Stimulated activated naive CD4-positive, alpha-beta T cell treated with Interleukin-2 at 50 U/mL for 16 hours (primary cell): ENCODE data around the gene ZNF146.
"Not testable (repeated sequence)": the region's sequence is repeated elsewhere in the genome, so short reads cannot be mapped to it uniquely, and the experiment has no call there.

Experiments
- DNase-seq: peaks from one replicate; lab custom pipeline; 2025; lab: John Stamatoyannopoulos, UW

Gene ZNF146

DNA sequence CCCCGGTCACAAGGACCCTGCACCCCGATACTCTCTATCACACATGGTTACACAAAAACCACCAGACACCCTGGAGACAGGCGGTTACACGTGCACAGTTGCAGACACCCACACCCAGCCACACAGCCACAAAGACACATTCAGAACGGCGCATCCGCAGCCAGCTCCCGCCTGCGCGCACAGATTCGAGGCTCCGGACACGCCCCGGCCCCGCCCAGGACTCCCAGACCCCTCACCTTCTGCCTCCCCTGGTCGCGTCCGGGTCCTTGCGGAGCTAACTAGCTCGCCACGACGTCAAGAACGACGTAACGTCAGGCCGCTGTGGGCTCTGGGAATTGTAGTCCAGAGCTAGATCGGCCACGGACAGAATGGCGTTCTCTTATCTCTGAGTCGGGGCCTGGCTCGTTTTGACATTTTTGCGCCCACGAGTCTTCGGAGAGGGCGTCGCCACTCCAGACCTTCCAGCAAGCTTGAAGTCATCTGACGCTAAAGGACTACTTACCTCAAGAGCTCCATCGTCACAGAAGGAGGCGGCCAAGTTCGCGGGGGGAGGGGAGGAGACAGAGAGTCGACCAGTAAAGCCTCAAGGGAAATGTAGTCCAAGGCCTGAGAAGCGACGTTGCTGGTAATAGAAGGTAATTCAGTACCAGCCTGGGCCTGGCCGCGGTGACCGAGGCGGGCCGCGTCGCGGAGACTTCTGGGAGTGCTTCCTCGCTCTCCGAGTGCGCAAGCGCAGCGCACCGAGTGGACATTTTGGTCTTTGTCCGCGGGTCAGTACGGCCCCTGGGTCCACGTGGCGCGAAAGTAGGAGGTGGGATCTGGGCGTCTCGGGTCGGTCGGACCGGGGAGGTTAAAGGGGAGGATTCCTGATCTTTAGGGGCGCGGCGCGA is at the start of gene ZNF146, which contains the start of gene ZNF565:
TSS of gene ZNF146 (plus strand) at position 721 of the 890 bp plus-strand sequence. CDS start 21,335 bp downstream, outside the sequence.
TSS of gene ZNF565 (minus strand) at position 280 of the 890 bp plus-strand sequence. CDS start 12,680 bp downstream, outside the sequence.
- DNase-seq, result peak; percentile 98

DNA sequence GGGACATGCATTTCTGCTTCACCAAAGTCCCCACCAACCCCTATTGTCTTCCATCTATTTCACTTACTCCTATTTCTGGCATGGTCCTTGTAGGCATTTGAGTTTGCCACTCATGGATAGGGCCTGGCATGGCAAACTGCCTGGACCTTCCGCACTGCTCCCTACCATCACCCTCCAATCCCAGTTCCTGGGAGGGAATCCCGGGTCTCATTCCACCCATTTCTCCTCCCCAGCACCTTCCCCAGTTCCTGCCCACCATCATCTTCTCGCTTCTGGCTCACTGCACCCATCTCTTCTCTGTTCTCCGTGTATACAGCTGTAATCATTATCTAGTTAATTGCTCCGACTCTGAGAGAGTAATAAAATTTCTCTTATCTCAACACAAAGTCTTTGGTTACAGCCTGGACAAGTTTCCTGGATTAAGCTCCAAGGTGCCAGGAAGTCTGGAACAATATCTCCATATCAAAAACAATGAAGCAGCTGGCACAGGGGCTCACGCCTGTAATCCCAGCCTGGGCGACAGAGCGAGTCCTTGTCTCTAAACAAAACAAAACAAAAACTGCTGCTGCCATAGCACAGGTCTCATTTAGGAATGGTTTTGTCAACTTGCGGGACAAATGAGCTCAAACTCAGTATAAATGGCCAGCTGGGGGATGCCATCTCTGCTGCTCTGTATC is 45.7 kb upstream of the ZNF146 start:
- DNase-seq, result no peak

DNA sequence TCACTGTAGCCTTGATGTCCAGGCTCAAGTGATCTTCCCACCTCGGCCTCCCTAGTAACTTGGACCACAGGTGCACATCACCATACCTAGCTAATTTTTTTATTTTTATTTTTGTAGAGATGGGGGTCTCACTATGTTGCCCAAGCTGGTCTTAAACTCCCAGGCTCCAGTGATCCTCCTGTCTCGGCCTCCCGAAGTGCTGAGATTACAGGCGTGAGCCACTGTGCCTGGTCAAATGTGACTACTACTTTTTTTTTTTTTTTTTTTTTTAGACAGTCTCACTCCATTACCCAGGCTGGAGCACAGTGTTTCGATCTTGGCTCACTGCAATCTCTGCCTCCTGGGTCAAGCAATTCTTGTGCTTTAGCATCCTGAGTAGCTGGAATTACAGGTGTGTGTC is 42.1 kb upstream of the ZNF146 start:
- no peak for DNase-seq

DNA sequence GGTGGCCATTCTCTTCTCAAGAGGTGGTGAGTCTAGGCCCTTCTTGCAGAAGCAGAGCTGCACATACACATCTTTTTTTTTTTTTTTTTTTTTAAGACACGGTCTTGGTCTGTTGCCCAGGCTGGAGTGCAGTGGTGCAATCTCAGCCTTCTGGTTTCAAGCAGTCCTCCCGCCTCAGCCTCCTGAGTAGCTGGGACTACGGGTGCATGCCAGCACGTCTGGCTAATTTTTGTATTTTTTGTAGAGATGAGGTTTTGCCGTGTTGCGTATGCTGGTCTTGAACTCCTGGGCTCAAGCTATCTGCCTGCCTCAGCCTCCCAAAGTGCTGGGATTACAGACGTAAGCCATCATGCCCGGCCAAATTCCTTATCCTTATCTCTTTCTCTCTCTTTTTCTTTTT is 41.1 kb upstream of the ZNF146 start:
- not testable (repeated sequence) for DNase-seq

DNA sequence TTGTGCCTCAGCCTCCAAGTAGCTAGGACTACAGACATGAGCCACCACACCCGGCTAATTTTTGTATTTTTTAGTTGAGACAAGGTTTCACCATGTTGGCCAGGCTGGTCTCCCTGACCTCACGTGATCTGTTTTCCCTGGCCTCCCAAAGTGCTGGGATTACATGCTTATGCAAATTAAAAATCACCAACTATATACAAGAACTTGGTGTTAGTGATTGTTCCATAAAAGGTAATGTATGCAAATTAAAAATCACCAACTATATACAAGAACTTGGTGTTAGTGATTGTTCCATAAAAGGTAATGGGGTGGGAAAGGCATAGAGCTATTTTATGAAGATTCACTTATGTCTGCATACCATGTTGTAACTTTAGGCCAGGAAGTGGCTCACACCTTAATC is 35.8 kb upstream of the ZNF146 start:
- DNase-seq, result not testable (repeated sequence)

DNA sequence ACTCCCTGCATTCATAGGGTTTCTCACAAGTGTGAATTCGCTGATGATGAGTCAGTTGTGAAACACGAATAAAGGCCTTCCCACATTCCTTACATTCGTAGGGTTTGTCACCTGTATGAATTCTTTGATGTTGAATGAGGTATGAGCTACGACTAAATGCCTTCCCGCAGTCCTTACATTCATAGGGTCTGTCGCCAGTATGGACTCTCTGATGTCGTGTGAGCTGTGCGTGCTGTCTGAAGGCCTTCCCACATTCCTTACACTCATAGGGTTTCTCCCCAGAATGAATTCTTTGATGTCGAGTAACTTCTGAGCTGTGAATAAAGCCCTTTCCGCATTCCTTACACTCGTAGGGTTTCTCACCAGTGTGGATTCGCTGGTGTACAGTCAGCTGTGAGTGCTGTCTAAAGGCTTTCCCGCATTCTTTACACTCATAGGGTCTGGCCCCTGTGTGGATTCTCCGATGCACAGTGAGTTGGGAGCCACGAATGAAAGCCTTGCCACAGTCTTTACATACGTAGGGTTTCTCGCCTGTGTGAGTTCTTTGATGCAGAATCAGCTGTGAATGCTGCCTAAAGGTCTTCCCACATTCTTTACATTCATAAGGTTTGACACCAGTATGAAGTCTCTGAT is 32.2 kb upstream of the ZNF146 start:
- no peak for DNase-seq

DNA sequence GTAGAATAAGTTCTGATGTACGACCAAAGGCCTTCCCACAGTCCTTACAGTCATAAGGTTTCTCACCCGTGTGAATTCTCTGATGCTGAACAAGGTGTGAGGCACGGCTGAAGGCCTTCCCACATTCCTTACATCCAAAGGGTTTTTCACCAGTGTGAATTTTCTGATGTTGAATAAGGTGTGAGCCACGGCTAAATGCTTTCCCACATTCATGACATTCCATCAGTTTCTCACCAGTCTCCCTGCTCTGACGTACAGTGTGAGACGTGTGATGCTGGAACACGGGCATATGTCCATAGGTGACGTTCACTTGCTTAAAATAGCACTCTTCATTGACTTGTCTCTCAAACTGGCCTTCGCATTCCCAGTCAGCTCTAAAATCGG is 31.7 kb upstream of the ZNF146 start:
- no peak for DNase-seq

DNA sequence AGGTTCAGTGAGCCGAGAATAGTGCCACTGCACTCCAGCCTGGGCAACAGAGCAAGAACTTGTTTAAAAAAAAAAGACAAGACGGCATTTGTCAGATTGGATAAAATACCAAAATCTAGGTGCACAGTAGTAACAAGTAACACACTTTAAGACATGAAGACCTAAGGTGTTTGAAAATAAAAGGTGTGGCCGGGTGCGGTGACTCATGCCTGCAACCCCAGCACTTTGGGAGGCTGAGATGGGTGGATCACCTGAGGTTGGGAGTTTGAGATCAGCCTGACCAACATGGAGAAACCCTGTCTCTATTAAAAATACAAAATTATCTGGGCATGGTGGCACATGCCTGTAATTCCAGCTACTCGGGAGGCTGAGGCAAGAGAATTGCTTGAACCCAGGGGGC is 28.2 kb upstream of the ZNF146 start:
- not testable (repeated sequence) for DNase-seq

DNA sequence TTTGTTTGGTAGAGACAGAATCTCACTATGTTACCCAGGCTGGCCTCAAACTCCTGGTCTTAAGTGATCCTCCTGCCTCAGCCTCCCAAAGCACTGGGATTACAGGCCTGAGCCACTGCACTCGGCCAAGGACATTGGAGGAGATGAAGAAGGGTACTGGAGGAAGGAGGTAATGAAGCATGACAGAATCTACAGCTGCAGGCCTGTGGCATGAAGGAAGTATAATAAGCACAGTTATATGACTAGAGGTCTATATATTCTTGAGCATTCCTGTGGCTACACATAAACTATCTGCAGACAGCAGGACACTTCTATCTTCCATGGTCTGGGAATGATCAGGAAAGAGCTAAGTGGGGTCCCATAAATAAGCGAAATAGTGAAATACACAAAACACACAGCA is 18.7 kb upstream of the ZNF146 start:
- no peak for DNase-seq

DNA sequence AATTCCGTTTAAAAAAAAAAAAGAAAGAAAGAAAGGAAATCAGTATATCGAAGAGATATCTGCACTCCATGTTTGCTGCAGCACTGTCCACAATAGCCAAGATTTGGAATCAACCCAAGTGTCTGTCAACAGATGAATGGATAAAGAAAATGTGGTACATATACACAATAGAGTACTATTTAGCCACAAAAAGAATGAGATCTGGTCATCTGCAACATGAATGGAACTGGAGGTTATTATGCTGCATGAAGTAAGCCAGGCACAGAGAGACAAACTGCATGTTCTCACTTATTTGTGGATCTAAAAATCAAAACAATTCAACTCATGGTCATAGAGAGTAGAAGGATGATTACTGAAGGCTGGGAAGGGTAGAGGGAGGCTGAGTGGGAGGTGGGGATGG is 16.8 kb upstream of the ZNF146 start:
- DNase-seq, result no peak

DNA sequence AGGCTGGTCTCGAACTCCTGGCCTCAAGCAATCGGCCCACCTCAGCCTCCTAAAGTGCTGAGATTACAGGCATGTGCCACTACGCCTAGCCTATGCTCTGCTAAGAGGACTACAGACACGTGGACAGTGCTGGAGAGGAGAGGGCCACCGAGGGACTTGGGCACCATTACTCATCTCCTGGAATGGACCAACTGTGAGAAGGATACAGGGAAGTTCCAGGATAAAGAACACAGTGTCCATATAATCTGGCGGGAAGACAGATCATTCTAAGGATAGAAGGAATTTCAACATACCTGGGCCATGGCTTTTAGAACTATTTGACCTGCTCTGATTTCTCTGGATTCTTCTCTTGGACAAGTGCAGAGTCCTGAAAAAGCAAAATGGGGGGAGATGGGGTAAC is 13.2 kb upstream of the ZNF146 start:
- DNase-seq, result no peak

DNA sequence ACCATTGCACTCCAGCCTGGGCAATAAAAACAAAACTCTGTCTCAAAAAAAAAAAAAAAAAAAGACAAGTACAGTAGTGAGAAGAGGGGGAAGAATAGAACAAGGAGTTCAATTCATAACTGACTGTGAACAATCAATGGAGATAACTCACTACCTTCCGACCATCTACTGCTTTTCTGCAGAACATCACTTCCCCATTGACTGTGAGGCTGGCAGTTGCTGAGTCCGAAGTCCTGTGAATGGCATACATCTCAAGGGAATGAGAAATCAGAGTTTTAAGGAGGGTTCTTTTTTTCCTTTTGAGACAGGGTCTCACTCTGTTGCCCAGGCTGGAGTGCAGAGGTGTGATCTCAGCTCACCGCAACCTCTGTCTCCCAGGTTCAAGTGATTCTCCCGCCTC is 11.6 kb upstream of the ZNF146 start:
- no peak for DNase-seq

DNA sequence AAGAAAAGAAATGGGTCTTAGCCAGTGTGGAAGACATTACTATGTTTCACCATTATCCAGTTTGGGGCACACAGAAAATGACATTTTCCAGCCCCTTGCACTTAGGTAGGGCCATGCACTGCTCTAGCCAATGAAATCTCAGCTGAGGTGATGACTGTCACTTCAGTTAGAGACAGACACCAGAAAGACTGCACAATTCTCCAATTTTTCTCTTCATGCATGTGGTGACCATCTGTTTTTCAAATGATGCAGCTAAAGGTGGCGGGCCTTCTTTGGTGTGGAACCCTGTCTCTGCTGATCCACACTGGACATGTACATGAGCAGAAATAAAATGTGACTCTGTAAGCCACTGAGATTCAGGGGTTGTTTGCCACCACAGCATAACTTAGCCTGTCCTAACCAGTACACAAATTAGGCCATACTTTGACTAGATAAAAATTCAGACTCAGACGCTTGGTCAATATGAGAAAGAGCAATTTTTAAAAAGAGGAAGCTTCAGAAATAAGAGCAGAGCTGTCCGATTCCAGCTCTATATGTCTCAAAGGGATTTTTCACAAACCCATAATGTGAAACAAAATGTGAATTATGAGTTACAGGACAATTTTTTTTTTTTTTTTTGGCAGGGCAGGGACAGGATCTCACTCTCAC is 7.2 kb upstream of the ZNF146 start:
- no peak for DNase-seq

DNA sequence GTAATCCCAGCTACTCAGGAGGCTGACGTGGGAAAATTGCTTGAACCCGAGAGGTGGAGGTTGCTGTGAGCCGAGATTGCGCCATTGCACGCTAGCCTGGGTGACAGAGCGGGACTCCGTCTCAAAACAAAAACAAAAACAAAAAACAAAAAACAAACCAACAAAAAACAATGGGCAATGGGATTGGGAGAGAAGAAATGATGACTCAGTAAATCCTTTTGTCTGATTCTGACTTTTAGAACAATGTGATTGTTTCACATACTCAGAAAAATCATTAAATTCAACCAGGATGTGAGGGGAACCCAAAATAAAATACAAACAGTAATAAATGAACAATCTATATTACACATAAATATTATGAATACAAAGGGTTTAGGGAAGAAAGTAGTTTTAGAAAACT is 5.5 kb upstream of the ZNF146 start:
- no peak for DNase-seq

DNA sequence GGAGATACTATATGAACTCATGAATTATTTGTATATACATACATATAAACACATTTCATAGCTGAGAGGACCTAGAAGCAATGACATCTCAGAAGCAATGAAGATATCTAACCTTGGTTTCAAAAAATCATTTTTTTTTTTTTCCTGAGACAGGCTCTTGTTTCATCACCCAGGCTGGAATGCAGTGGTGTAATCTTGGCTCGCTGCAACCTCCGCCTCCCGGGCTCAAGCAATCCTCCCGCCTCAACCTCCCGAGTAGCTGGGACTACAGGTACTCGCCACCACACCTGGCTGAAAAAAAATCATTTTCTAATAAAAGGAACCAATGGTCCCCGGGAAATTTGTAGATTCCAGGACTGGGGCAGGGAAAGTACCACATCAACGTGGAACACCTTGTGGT is 4.4 kb upstream of the ZNF146 start:
- DNase-seq, result no peak

DNA sequence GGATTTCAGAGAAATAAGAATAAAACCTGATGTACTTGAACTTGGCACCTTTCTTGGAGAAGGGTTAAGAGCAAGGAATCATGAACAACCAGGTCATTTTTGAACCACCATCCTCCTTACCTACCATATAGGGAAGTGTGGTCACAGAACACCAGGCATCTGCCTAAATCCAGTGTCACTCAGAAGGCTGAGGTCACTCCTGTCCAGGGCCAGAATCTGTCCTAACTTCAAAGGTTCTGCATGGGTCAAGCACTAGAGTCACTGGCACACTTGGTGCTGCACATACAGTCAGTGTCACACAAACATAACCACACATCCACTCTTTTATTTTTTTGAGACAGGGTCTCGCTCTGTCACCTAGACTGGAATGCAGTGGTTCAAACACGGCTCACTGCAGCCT is 2.0 kb upstream of the ZNF146 start:
- no peak for DNase-seq

DNA sequence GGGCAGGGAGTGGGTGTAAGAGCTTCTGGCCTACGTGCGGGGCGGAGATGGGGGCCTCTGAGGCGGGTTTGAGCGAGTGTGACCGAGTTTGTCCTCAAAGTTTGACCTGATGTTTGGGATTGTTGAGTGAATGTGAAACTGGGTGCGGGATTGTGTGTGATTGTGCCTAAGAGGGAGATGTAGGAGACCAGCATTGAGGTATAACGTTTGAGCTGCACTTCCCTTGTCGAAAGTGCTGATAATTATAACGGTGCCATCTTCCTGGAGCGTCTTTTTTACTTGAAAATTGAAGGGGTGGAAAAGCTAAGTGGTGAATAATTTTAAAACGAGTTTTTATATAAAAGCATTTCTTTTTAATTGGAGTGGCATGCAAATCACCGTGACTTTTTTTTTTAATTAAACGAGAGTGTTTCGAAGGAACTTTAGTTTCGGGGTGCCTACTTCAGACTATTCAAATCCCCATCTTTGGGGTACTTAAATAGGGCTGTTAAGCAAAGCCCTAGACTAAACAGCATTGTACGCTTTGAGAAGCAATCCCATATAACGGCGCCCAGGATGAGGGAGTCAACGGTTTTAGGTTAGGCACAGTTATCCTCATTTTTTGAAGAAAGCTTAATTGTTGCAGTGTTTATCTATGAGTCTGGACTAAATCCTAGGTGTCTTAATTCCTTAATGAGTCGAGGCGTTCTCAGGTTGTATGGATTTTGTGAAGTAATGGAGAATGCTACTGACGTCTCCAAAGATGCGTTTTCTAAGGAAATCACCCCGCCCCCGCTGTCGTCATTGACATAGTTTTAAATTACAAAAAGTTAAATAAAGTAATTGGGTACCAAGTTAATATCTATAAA is 594 bp downstream of the ZNF146 start:
- peak; percentile 2 for DNase-seq

DNA sequence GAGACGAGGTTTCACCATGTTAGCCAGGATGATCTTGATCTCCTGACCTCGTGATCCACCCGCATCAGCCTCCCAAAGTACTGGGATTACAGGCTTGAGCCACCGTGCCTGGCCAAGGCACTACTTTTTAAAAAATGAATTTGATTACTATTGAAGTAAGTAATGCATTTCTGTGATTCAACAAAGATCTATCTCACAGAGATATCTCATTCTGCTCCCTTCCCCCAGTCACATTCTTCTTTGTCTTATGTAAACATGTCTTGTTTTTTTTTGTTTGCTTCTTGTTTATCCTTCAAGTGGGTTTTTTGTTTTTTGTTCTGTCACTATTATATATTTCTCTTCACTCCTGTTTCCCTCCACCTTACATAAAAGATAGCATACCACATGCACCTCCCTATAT is 6.6 kb downstream of the ZNF146 start:
- DNase-seq, result no peak

DNA sequence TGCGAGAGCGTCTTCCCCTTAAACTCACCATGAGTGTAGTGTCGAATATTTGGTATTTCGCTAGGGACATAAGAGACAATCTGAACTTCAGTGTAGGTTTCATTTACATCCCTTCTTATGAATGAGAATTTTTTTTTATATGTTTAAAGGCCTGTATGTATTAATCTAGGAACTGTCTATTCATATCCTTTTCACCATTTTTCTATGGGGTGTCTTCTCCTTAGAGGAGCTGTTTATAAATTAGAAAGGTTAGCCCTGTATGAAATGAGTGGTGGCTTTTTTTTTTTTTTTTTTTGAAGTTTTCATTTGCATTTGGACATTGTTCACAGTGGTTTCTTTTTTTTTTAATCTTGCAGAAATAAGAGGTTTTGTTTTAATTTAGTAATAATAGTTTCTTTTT is 7.6 kb downstream of the ZNF146 start:
- no peak for DNase-seq

DNA sequence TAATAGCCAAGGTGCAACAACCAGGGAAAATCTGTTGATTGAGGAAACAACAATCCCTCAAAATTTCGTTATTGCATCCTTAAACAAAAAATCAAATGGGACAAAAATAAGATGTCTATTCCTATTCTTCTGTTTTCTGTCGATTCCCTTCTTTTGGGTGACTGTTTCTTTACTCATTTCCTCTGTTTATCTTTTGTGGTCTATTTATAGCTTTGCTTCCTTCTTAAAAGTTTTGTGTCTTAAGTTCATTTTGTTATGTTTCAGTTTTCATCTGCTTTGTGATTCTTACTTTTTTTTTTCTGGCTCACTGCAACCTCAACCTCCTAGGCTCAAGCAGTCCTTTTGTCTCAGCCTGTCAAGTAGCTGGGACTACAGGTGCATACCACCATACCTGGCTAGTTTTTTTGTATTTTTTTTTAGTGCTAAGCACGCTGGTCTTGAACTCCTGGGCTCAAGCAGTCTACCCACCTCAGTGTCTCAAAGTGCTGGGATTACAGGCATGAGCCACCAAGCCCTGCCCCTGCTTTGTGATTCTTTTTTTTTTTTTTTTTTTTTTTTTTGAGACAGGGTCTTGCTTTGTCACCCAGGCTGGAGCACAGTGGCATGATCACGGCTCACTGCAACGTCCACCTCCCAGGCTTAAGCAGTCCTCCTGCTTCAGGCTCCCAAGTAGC is 10.4 kb downstream of the ZNF146 start:
- no peak for DNase-seq

DNA sequence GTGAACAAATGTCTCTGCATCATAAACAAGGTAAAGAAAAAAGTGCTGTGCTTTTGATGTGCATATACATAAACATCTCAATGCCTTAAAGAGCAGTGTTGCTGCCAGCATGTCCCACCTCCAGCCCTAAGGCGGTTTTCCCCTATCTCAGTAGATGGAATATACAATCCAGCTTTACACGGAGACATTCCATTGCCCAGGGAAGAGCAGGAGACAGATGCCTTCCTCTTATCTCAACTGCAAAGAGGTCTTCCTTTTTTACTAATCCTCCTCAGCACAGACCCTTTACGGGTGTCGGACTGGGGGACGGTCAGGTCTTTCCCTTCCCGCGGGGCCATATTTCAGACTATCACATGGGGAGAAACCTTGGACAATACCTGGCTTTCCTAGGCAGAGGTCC is 18.7 kb downstream of the ZNF146 start:
- DNase-seq, result not testable (repeated sequence)
